ENCODE results near the gene AMDHD1.

The AMDHD1 gene

GRCh38 chr12:95994476-95994875 is 51.3 kb downstream of the AMDHD1 start:
- Histone ChIP-seq H3K4me2 (ENCODE audit: low read depth, low read length, poor library complexity, severe bottlenecking) (no peak overlapping the region), H3K9me2 (replicated peaks; ENCODE audit: insufficient read depth, low read length) (no peaks in the 10 kb centered on the region), H3K9me3 (ENCODE audit: insufficient read depth, low read length) (no peaks in the 10 kb centered on the region), H3K4me3 (ENCODE audit: insufficient read depth, low read length, poor library complexity, severe bottlenecking) (no peak overlapping the region), H3K36me3 (ENCODE audit: low read length) (no peaks in the 10 kb centered on the region), H2AFZ (ENCODE audit: low read depth, low read length, severe bottlenecking) (no peak overlapping the region), H3K27me3 (ENCODE audit: low read length) (no peaks in the 10 kb centered on the region), H4K20me1 (ENCODE audit: low read depth, low read length) (no peaks in the 10 kb centered on the region), H3F3A (ENCODE audit: insufficient read depth) (no peaks in the 10 kb centered on the region), H3K79me2 (ENCODE audit: insufficient read depth, low read length) (no peaks in the 10 kb centered on the region), H3K27ac (ENCODE audit: low read depth, low read length) (no peak overlapping the region), H3K9ac (ENCODE audit: low read length) (no peak overlapping the region)
- TF ChIP-seq EZH2phosphoT487 (conservative IDR thresholded peaks at IDR 0.05; ENCODE audit: low read length) = no peak
- TF ChIP-seq, protein P1, sequence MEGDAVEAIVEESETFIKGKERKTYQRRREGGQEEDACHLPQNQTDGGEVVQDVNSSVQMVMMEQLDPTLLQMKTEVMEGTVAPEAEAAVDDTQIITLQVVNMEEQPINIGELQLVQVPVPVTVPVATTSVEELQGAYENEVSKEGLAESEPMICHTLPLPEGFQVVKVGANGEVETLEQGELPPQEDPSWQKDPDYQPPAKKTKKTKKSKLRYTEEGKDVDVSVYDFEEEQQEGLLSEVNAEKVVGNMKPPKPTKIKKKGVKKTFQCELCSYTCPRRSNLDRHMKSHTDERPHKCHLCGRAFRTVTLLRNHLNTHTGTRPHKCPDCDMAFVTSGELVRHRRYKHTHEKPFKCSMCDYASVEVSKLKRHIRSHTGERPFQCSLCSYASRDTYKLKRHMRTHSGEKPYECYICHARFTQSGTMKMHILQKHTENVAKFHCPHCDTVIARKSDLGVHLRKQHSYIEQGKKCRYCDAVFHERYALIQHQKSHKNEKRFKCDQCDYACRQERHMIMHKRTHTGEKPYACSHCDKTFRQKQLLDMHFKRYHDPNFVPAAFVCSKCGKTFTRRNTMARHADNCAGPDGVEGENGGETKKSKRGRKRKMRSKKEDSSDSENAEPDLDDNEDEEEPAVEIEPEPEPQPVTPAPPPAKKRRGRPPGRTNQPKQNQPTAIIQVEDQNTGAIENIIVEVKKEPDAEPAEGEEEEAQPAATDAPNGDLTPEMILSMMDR (IDR thresholded peaks at IDR 0.05; ENCODE audit: insufficient read depth, low read length, poor library complexity, severe bottlenecking) = no peak

DNA sequence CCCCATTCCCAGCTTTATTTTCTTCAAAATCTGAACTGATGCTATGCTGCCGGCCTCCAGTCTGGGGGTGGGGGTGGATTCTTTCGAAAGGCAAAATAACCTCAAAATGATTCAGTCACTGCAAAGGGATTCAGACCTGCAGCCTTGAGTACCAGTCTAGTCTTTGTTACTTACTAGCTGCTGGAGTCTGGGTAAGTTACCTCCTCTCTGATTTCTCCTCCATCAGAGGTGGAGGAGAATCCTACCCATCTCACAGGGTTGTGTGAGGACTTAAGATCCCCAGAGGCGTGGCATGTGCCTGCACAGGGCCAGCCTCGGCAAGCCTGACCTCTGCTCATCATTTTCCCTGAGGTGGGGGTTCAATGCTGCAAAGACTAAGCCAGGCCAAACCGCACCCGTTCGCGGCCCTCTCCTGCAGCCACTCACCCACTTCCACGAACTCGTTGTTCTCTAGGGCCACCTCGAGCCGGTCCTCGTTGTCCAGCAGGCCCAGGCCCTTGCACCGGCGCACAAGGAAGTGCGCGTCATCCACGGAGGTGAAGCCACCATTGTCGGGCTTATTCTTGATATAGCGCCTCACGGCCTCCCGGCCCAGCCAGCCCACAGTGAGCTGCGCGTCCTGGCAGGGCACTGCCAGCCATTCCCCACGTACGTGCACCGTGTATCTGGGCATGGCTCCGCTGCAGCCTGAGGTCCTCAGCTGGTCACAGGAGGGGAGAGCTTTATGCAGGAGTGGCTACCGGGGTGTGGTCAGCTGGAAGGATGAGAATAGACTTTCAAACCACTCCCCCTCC is 52.3 kb downstream of the AMDHD1 start:
- TF ChIP-seq, protein P1 (IDR thresholded peaks at IDR 0.05; ENCODE audit: insufficient read depth, low read length, poor library complexity, severe bottlenecking) = no peak
- TF ChIP-seq EZH2phosphoT487 (conservative IDR thresholded peaks at IDR 0.05; ENCODE audit: low read length) = no peak
- Histone ChIP-seq H3K36me3 (ENCODE audit: low read length) (no peaks in the 10 kb centered on the region), H3K9me3 (ENCODE audit: insufficient read depth, low read length) (no peaks in the 10 kb centered on the region), H3K79me2 (ENCODE audit: insufficient read depth, low read length) (no peaks in the 10 kb centered on the region), H3K9ac (ENCODE audit: low read length) (no peak overlapping the region), H3K4me2 (ENCODE audit: low read depth, low read length, poor library complexity, severe bottlenecking) (no peak overlapping the region), H3F3A (ENCODE audit: insufficient read depth) (no peaks in the 10 kb centered on the region), H3K27ac (ENCODE audit: low read depth, low read length) (no peak overlapping the region), H3K9me2 (replicated peaks; ENCODE audit: insufficient read depth, low read length) (no peaks in the 10 kb centered on the region), H4K20me1 (ENCODE audit: low read depth, low read length) (no peaks in the 10 kb centered on the region), H2AFZ (ENCODE audit: low read depth, low read length, severe bottlenecking) (no peak overlapping the region), H3K4me3 (ENCODE audit: insufficient read depth, low read length, poor library complexity, severe bottlenecking) (no peak overlapping the region), H3K27me3 (ENCODE audit: low read length) (no peaks in the 10 kb centered on the region)

GRCh38 chr12:95996034-95996658 is 53.0 kb downstream of the AMDHD1 start, which contains the start of gene HAL:
TSS of gene HAL (minus strand) at chr12:95996344. CDS start at chr12:95995910, 434 bp downstream.
- Histone ChIP-seq H3K36me3 (ENCODE audit: low read length) (no peaks in the 10 kb centered on the region; the same call in 1 of the 2 replicates), H3K27ac (ENCODE audit: low read depth, low read length) (no peak within 1 kb of the TSS), H2AFZ (ENCODE audit: low read depth, low read length, severe bottlenecking) (no peak within 1 kb of the TSS), H3K9ac (ENCODE audit: low read length) (no peak within 1 kb of the TSS), H3K9me3 (ENCODE audit: insufficient read depth, low read length) (no peaks in the 10 kb centered on the region), H3K4me3 (ENCODE audit: insufficient read depth, low read length, poor library complexity, severe bottlenecking) (no peak within 1 kb of the TSS), H3K9me2 (replicated peaks; ENCODE audit: insufficient read depth, low read length) (no peaks in the 10 kb centered on the region), H3K27me3 (ENCODE audit: low read length) (no peaks in the 10 kb centered on the region), H3K4me2 (ENCODE audit: low read depth, low read length, poor library complexity, severe bottlenecking) (no peak within 1 kb of the TSS), H4K20me1 (ENCODE audit: low read depth, low read length) (no peaks in the 10 kb centered on the region), H3F3A (ENCODE audit: insufficient read depth) (no peaks in the 10 kb centered on the region), H3K79me2 (ENCODE audit: insufficient read depth, low read length) (no peaks in the 10 kb centered on the region)
- TF ChIP-seq EZH2phosphoT487 (conservative IDR thresholded peaks at IDR 0.05; ENCODE audit: low read length) = no peak
- TF ChIP-seq, protein P1 (IDR thresholded peaks at IDR 0.05; ENCODE audit: insufficient read depth, low read length, poor library complexity, severe bottlenecking) = no peak
